MV-4-11 (cell line): ENCODE data around the gene RND2.
"Not testable (repeated sequence)": the region's sequence is repeated elsewhere in the genome, so short reads cannot be mapped to it uniquely, and the experiment has no call there.

Source experiments
- DNase-seq: peaks from one replicate; lab custom pipeline; 2025; lab: John Stamatoyannopoulos, UW

The RND2 gene

GRCh38 chr17:43027091-43028032 lies 2.3 kb downstream of the RND2 start:
- no peak for DNase-seq

GRCh38 chr17:43028221-43028861 lies 3.3 kb downstream of the RND2 start:
- DNase-seq, result no peak

- no peak for DNase-seq
Observed at GRCh38 chr17:43030137-43030767, 5.2 kb downstream of the RND2 start.

DNA sequence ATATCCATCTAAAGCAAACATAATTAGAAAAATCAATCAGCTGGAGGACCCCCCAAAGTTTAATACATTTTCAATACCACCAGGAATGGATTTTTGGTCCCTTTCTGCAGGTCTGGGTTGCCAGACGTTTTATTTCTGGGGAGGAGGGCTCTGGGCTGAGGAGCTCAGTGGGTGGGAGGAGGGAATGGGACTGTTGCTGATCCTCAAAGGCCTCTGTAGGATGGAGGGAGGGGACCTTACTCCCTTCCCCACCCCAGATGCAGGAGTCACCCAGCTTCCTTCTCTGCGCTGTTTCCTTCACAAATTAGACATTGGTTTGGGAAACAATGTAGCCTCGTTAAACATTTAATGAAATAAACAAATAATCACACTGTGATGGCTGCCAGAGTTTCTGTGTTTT lies 6.6 kb downstream of the RND2 start:
- DNase-seq, result no peak

DNA sequence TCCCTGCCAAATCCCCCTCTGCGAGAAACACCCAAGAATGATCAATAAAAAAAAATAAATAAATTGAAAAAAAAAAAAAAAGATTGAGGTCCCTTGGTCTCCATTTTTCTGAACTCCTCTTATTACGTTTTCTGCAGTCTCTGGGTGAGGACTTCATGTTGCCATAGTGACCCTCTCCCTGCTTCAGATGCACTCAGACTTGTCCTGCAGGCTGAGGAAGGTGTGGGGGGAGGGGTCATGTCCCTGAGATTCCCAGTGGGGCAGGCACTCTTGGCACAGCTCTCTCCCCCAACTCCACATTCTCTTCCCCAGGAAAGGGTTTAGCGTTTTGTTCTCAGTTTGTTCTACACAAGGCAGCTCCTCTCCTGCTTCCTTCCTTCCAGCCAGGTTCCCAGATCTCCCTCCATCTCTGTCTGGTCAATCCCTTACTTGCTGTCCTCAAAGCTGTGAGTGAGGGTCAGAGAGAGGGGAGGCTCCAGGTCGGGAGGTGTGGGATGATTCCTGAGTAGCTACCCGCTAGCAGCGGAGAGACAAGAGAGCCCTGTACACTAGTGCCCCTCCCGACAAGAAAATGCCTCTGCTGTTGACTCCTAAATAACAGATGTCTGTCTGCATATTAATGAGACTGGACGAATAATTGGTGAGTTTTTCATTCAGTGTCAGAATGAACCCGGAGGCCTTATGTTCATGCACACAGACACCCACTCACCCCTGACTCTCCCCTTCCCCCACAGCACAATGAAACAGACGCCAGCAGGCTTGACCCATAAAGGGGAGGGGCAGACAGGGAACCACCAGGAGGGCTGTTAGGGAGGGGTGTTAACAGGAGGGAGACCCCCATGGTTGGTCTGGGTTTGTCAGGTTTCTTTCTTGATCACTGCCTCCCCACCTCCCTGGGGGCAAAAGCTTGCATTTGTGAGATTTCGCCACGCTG lies 9.2 kb downstream of the RND2 start:
- DNase-seq, result no peak

- no peak for DNase-seq
Observed at GRCh38 chr17:43034894-43035293, 9.9 kb downstream of the RND2 start.

- DNase-seq, result no peak
Observed at GRCh38 chr17:43039646-43040045, 14.6 kb downstream of the RND2 start.

GRCh38 chr17:43040655-43041054 lies 15.6 kb downstream of the RND2 start:
- DNase-seq, result no peak

GRCh38 chr17:43042025-43042628 lies 17.1 kb downstream of the RND2 start:
- DNase-seq, result no peak

DNA sequence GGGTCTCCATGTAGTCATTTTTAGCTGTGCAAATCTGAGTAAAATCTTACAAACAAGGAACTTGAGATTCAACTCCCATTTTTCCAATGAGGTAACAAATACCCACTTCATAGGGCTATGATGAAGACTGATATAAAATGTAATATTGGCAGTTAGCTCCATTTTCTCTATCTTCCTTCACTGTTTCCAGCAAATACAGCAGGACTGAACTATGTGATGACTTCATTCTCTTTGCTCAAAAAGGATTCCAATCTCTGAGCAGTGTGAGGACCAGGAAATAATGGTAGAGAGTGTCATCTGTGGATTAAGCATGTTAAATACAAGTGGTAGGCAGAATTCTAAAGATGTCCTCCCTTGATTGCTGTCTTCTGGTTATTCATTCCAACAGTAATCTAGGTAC lies 18.3 kb downstream of the RND2 start:
- DNase-seq, result no peak

DNA sequence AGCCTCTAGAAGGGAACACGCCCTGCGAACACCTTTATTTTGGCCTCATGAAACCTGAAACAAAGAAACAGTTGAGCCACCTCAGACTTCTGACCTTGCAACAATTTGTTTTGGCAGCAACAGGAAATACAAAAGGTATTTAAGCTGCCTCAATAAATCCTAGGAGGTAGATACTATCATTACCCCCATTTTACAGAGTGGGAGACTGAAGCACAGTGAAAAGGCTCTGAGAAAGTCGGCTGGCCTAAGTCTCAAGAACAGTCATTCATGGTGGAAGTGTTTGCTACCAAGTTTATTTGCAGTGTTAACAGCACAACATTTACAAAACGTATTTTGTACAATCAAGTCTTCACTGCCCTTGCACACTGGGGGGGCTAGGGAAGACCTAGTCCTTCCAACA lies 19.0 kb downstream of the RND2 start:
- no peak for DNase-seq

GRCh38 chr17:43051969-43052368 lies 26.9 kb downstream of the RND2 start:
- no peak for DNase-seq

GRCh38 chr17:43053008-43053407 lies 28.0 kb downstream of the RND2 start:
- not testable (repeated sequence) for DNase-seq

GRCh38 chr17:43056051-43056450 lies 31.0 kb downstream of the RND2 start:
- DNase-seq, result no peak

DNA sequence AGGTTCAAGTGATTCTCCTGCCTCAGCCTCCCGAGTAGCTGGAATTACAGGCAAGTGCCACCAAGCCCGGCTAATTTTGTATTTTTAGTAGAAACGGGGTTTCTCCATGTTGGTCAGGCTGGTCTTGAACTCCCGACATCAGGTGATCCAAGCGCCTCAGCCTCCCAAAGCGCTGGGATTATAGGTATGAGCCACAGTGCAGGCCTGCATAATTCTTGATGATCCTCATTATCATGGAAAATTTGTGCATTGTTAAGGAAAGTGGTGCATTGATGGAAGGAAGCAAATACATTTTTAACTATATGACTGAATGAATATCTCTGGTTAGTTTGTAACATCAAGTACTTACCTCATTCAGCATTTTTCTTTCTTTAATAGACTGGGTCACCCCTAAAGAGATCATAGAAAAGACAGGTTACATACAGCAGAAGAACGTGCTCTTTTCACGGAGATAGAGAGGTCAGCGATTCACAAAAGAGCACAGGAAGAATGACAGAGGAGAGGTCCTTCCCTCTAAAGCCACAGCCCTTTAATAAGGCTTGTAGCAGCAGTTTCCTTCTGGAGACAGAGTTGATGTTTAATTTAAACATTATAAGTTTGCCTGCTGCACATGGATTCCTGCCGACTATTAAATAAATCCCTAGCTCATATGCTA lies 38.1 kb downstream of the RND2 start:
- no peak for DNase-seq

- DNase-seq, result peak; percentile 8
Observed at GRCh38 chr17:43068570-43069367, 43.7 kb downstream of the RND2 start.

DNA sequence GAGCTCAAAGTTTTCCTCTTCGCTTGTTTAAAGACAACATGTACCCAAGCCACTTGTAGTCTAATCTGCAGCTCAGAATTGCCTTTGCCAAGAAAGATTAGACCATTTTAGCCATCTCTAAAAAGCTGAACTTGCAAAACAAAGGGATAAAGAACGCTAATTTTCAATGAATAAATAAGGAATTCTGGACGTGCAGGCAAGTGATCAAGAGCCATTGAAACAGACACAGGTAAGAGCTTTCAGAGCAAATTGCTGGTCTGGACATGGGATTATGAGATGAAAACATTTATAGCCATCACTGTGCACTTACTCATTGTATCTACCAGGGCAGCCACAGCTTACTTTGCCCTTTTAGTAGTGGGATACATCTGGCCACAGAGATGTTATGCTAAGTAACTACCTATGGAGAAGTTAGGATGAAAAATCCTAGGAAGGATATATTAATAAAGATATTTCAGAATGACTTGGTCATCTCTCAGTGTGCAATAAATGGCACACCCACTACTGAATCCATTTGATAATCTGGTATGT lies 44.4 kb downstream of the RND2 start:
- DNase-seq, result no peak

GRCh38 chr17:43070257-43070656 lies 45.2 kb downstream of the RND2 start:
- DNase-seq, result no peak

- no peak for DNase-seq
Observed at GRCh38 chr17:43070872-43071271, 45.8 kb downstream of the RND2 start.

- no peak for DNase-seq
Observed at GRCh38 chr17:43074869-43075268, 49.8 kb downstream of the RND2 start.
